HCT116 (cell line): ENCODE measurements around the gene BRK1. TPM values are rescaled to one million over a fixed set of nuclear protein-coding genes. Genes with fewer than 3 reads are reported as not detected.
"Not testable (repeated sequence)": the region's sequence is repeated elsewhere in the genome, so short reads cannot be mapped to it uniquely, and the experiment has no call there.

Experiments used
- ATAC-seq: fragments of 200-7000 bp; cut with Tn5 transposase; 2 replicates; pipeline ENCODE4 v1.9.1; 2020; ENCODE audit warnings: mild to moderate bottlenecking, moderate library complexity
- BruUV-seq: library from RNA; stranded (reverse); fragments of 400-500 nt; replicated peaks from 2 replicates; lab custom pipeline; 2021; lab: Mats Ljungman, UMichigan
- CTCF ChIA-PET: fragments of 300-600 bp; sonication (Branson Sonifier 250); formaldehyde crosslinking; loops from one replicate; lab custom pipeline; 2021; ENCODE audit warnings: antibody characterized with exemption; lab: Charles Lee
- POLR2A ChIA-PET: fragments of 300-600, 350-600 bp; sonication (Branson Sonifier 250); formaldehyde crosslinking; loops from one replicate; lab custom pipeline; 2021; ENCODE audit warnings: antibody characterized with exemption; lab: Charles Lee
- RAD21 ChIA-PET, 2 experiments: fragments of 300-600 bp; sonication (Branson Sonifier 250); formaldehyde crosslinking; loops; one replicate each; lab custom pipeline; 2023; ENCODE audit warnings: low total read pairs in 2 of 2; ENCODE audit not compliant: uncharacterized antibody in 2 of 2, unreplicated experiment in 2 of 2, low non-redundant PET in 1 of 2; lab: Charles Lee
- DNase-seq: peaks from one replicate; pipeline ENCODE4 v3.0.0-alpha.2; 2010; ENCODE audit warnings: low read depth, low spot score
- H2AFZ ChIP-seq: fragments of 200-600 bp; shearing (Covaris generic), sonication (generic); 2 replicates; pipeline ENCODE4 v1.6.1; 2017; ENCODE audit warnings: low read depth, mixed run types, mixed read lengths, antibody characterized with exemption, low read length; ENCODE audit not compliant: poor library complexity, severe bottlenecking
- H3K27ac ChIP-seq: 2 replicates; pipeline ENCODE4 v1.5.1; 2012; ENCODE audit warnings: low read depth, low read length
- H3K27me3 ChIP-seq: fragments of 200-600 bp; sonication (generic); 2 replicates; pipeline ENCODE4 v1.6.1; 2016; ENCODE audit warnings: mixed run types, low read length, mixed read lengths; ENCODE audit not compliant: insufficient read depth
- H3K36me3 ChIP-seq, 2 experiments: fragments of 200-500 bp in 1 of 2; fragments of 200-600 bp in 1 of 2; sonication (Bioruptor generic) in 1 of 2; sonication (generic) in 1 of 2; 2 replicates each; pipeline versions ENCODE4 v1.5.1 to v1.6.1; 2014 to 2016; ENCODE audit warnings: low read length in 2 of 2, inconsistent platforms in 1 of 2, mixed read lengths in 1 of 2, mixed run types in 1 of 2; ENCODE audit not compliant: insufficient read depth in 2 of 2, control insufficient read depth in 1 of 2
- H3K4me1 ChIP-seq, 2 experiments: fragments of 200-600 bp in 1 of 2; sonication (generic) in 1 of 2; 2 replicates each; pipeline versions ENCODE4 v1.5.1 to v1.6.1; 2012 to 2017; ENCODE audit warnings: low read length in 2 of 2, inconsistent platforms in 1 of 2, mild to moderate bottlenecking in 1 of 2, mixed read lengths in 1 of 2, mixed run types in 1 of 2, moderate library complexity in 1 of 2; ENCODE audit not compliant: insufficient read depth in 2 of 2, control insufficient read depth in 1 of 2
- H3K4me2 ChIP-seq: fragments of 200-600 bp; sonication (generic); 2 replicates; pipeline ENCODE4 v1.6.1; 2017; ENCODE audit warnings: mixed run types, low read length, mixed read lengths
- H3K4me3 ChIP-seq, 2 experiments: fragments of 200-600 bp in 1 of 2; sonication (generic) in 1 of 2; replicated peaks in 1 of 2; 2 replicates each; pipeline ENCODE4 v1.5.1; 2011 to 2016; ENCODE audit warnings: low read length in 2 of 2, control low read depth in 1 of 2, low read depth in 1 of 2, mild to moderate bottlenecking in 1 of 2, mixed read lengths in 1 of 2, mixed run types in 1 of 2
- H3K79me2 ChIP-seq: fragments of 200-600 bp; sonication (generic); 2 replicates; pipeline ENCODE4 v1.6.1; 2017; ENCODE audit warnings: mild to moderate bottlenecking, mixed run types, low read length, moderate library complexity, mixed read lengths; ENCODE audit not compliant: insufficient read depth
- H3K9ac ChIP-seq: fragments of 200-600 bp; sonication (generic); 2 replicates; pipeline ENCODE4 v1.6.1; 2016; ENCODE audit warnings: low read length, mixed read lengths
- H3K9me2 ChIP-seq: fragments of 200-600 bp; sonication (generic), shearing (Covaris generic); 2 replicates; pipeline ENCODE4 v1.6.1; 2017; ENCODE audit warnings: mixed run types, mild to moderate bottlenecking, moderate library complexity; ENCODE audit not compliant: insufficient read depth
- H3K9me3 ChIP-seq, 2 experiments: fragments of 200-500 bp in 1 of 2; fragments of 200-600 bp in 1 of 2; sonication (Bioruptor generic) in 1 of 2; sonication (generic) in 1 of 2; 2 replicates each; pipeline ENCODE4 v1.6.1; 2014 to 2017; ENCODE audit warnings: low read length in 2 of 2, mixed read lengths in 2 of 2, inconsistent platforms in 1 of 2, low read depth in 1 of 2, mild to moderate bottlenecking in 1 of 2, mixed run types in 1 of 2, moderate library complexity in 1 of 2; ENCODE audit not compliant: control insufficient read depth in 1 of 2, insufficient read depth in 1 of 2
- H4K20me1 ChIP-seq: fragments of 200-600 bp; sonication (generic), shearing (Covaris generic); 2 replicates; pipeline ENCODE4 v1.6.1; 2017; ENCODE audit warnings: mixed run types, mild to moderate bottlenecking, moderate library complexity; ENCODE audit not compliant: insufficient read depth
- intact Hi-C: fragments of 100-400 bp; cut with micrococcal nuclease; formaldehyde crosslinking; loops from 2 replicates; pipeline ENCODE4 v1.10.0; 2022
- total RNA-seq: library from RNA; stranded (reverse); gene quantifications from one replicate; pipeline ENCODE4 v1.2.1, GENCODE V29; 2021; ENCODE audit not compliant: unreplicated experiment

BRK1 gene
- total RNA-seq, 1 experiment from 2014 or later: 93.4 TPM

DNA sequence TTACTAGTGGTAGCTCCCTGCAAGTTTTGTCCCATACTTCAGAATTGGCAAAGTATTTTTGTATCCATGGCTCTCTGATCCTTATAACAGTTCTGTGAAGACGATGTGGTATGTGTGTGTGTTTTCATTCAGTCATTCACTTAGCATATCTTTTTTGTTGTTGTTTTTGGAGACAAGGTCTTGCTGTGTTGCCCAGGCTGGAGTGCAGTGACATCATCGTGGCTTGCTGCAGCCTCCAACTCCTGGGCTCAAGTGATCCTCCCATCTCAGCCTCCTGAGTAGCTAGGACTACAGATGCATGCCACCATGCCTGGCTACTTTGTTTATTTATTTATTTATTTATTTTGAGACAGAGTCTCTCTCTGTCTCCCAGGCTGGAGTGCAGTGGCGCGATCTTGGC is 60.7 kb downstream of the BRK1 start:
- H3K4me3 ChIP-seq, H3K27ac ChIP-seq, H3K27me3 ChIP-seq, intact Hi-C loops, ATAC-seq, H3K4me2 ChIP-seq, DNase-seq, H3K9me3 ChIP-seq, H2AFZ ChIP-seq, CTCF ChIA-PET, H4K20me1 ChIP-seq, H3K9ac ChIP-seq, POLR2A ChIA-PET, BruUV-seq, H3K79me2 ChIP-seq, H3K9me2 ChIP-seq, H3K36me3 ChIP-seq: not testable (repeated sequence)
- RAD21 ChIA-PET: interaction anchor here in 1 of 2 experiments (0.7 kb wide), 1 partner anchor 49 kb away, joined by 5 read pairs; no protein-coding TSS in a partner anchor
- peaks cover 5 to 14% of the 10 kb centered on the region in 2 experiments; a peak in 3 of 4 replicates for H3K4me1 ChIP-seq

Other genes with a start within 250 kb of the BRK1 start
- gene CIDEC, start 235.4 kb upstream of the BRK1 start, total RNA-seq: not detected
- gene JAGN1, start 225.1 kb upstream of the BRK1 start, total RNA-seq: 33.4 TPM
- gene IL17RE, start 212.8 kb upstream of the BRK1 start, total RNA-seq: 14.3 TPM
- gene IL17RC, start 198.6 kb upstream of the BRK1 start, total RNA-seq: 17.6 TPM
- 18.7 TPM for gene CRELD1, start 181.8 kb upstream of the BRK1 start, total RNA-seq
- 0.96 TPM for gene PRRT3, start 163.3 kb upstream of the BRK1 start, total RNA-seq
- 12.4 TPM for gene EMC3, start 128.8 kb upstream of the BRK1 start, total RNA-seq
- 50.0 TPM for gene FANCD2, start 89.2 kb upstream of the BRK1 start, total RNA-seq
- not detected for gene FANCD2OS, start 7.4 kb upstream of the BRK1 start, total RNA-seq
- 56.1 TPM for gene VHL, start 26.1 kb downstream of the BRK1 start, total RNA-seq
- gene IRAK2, start 49.2 kb downstream of the BRK1 start, total RNA-seq: 3.6 TPM
- 26.8 TPM for gene TATDN2, start 132.8 kb downstream of the BRK1 start, total RNA-seq
- not detected for gene GHRL, start 177.3 kb downstream of the BRK1 start, total RNA-seq
- gene SEC13, start 205.4 kb downstream of the BRK1 start, total RNA-seq: 113 TPM